IMR-90 (cell line): ENCODE results near the gene SLC35F3. TPM values are rescaled to one million over a fixed set of nuclear protein-coding genes. Genes with fewer than 3 reads are reported as not detected.

Experiments
- ATAC-seq: fragments of 200-7000 bp; cut with Tn5 transposase; 2 replicates; pipeline ENCODE4 v1.9.1; 2020; ENCODE audit warnings: low read depth, mild to moderate bottlenecking, moderate library complexity
- BruUV-seq: library from RNA; stranded (reverse); fragments of 400-500 nt; replicated peaks from 2 replicates; lab custom pipeline; 2021; lab: Mats Ljungman, UMichigan
- CTCF ChIA-PET: fragments of 300-600 bp; formaldehyde crosslinking; extraction: SDS; loops from one replicate; lab custom pipeline; 2021; ENCODE audit warnings: antibody characterized with exemption; lab: Yijun Ruan, JAX
- POLR2A ChIA-PET: fragments of 300-600 bp; sonication (Branson Sonifier 250); formaldehyde crosslinking; loops from one replicate; lab custom pipeline; 2022; ENCODE audit warnings: antibody characterized with exemption; ENCODE audit not compliant: unreplicated experiment; lab: Charles Lee
- DNase-seq: peaks from one replicate; pipeline ENCODE4 v3.0.0; 2013
- H2AFZ ChIP-seq: replicated peaks from 2 replicates; pipeline ENCODE3; 2013; ENCODE audit warnings: low read length, mild to moderate bottlenecking; ENCODE audit not compliant: poor library complexity
- H2AK5ac ChIP-seq: 2 replicates; pipeline ENCODE4 v1.6.1; 2013; ENCODE audit warnings: low read depth, low read length, inconsistent platforms
- H2AK9ac ChIP-seq: replicated peaks from 2 replicates; pipeline ENCODE3; 2013; ENCODE audit warnings: mild to moderate bottlenecking, low read depth, low read length, moderate library complexity; ENCODE audit not compliant: poor library complexity
- H2BK120ac ChIP-seq: 2 replicates; pipeline ENCODE4 v1.6.1; 2013; ENCODE audit warnings: low read depth, low read length, inconsistent platforms
- H2BK15ac ChIP-seq: 3 replicates; pipeline ENCODE4 v1.6.1; 2013; ENCODE audit warnings: low read depth, low read length, inconsistent platforms
- H2BK20ac ChIP-seq: 2 replicates; pipeline ENCODE4 v1.6.1; 2013; ENCODE audit warnings: low read depth, mild to moderate bottlenecking, inconsistent platforms, low read length, moderate library complexity
- H2BK5ac ChIP-seq: 2 replicates; pipeline ENCODE4 v1.6.1; 2013; ENCODE audit warnings: mild to moderate bottlenecking, low read depth, low read length, inconsistent platforms; ENCODE audit not compliant: poor library complexity, severe bottlenecking
- H3K14ac ChIP-seq: replicated peaks from 2 replicates; pipeline ENCODE4 v1.6.1; 2013; ENCODE audit warnings: low read depth, low read length, inconsistent platforms
- H3K18ac ChIP-seq: 2 replicates; pipeline ENCODE4 v1.6.1; 2013; ENCODE audit warnings: low read depth, low read length, control low read depth
- H3K23ac ChIP-seq: 2 replicates; pipeline ENCODE4 v1.6.1; 2013; ENCODE audit warnings: low read depth, low read length, inconsistent platforms
- H3K27ac ChIP-seq: 2 replicates; pipeline ENCODE4 v1.5.1; 2013; ENCODE audit warnings: mild to moderate bottlenecking, control low read depth, low read length; ENCODE audit not compliant: insufficient read depth
- H3K27me3 ChIP-seq: 2 replicates; pipeline ENCODE4 v1.6.1; 2013; ENCODE audit warnings: low read length; ENCODE audit not compliant: control insufficient read depth, insufficient read depth
- H3K36me3 ChIP-seq: 2 replicates; pipeline ENCODE4 v1.6.1; 2013; ENCODE audit warnings: low read length, mixed read lengths; ENCODE audit not compliant: control insufficient read depth, insufficient read depth
- H3K4ac ChIP-seq: 2 replicates; pipeline ENCODE4 v1.6.1; 2013; ENCODE audit warnings: low read depth, low read length, inconsistent platforms
- H3K4me1 ChIP-seq: 2 replicates; pipeline ENCODE4 v1.6.1; 2013; ENCODE audit warnings: low read length, mixed read lengths; ENCODE audit not compliant: control insufficient read depth, insufficient read depth
- H3K4me2 ChIP-seq: 2 replicates; pipeline ENCODE4 v1.6.1; 2013; ENCODE audit warnings: low read depth, mild to moderate bottlenecking, control low read depth, low read length, moderate library complexity
- H3K4me3 ChIP-seq: 2 replicates; pipeline ENCODE4 v1.5.1; 2013; ENCODE audit warnings: low read depth, mild to moderate bottlenecking, control low read depth, low read length, moderate library complexity; ENCODE audit not compliant: insufficient read depth
- H3K56ac ChIP-seq: 2 replicates; pipeline ENCODE4 v1.6.1; 2013; ENCODE audit warnings: low read length, inconsistent platforms; ENCODE audit not compliant: insufficient read depth; ENCODE audit errors: extremely low read depth
- H3K79me1 ChIP-seq, 2 experiments: 2 replicates each; pipeline ENCODE4 v1.6.1; 2013; ENCODE audit warnings: low read length in 2 of 2, inconsistent platforms in 1 of 2, low read depth in 1 of 2
- H3K9ac ChIP-seq: 2 replicates; pipeline ENCODE4 v1.6.1; 2013; ENCODE audit warnings: low read depth, low read length, control low read depth
- H3K9me1 ChIP-seq: 2 replicates; pipeline ENCODE4 v1.6.1; 2013; ENCODE audit warnings: low read length, inconsistent platforms; ENCODE audit not compliant: insufficient read depth
- H3K9me3 ChIP-seq: 2 replicates; pipeline ENCODE4 v1.6.1; 2013; ENCODE audit warnings: low read length; ENCODE audit not compliant: control insufficient read depth, insufficient read depth
- H4K20me1 ChIP-seq: 2 replicates; pipeline ENCODE4 v1.6.1; 2013; ENCODE audit warnings: low read length, inconsistent platforms; ENCODE audit not compliant: insufficient read depth
- H4K5ac ChIP-seq: 2 replicates; pipeline ENCODE4 v1.6.1; 2013; ENCODE audit warnings: mild to moderate bottlenecking, low read depth, low read length, control low read depth
- H4K8ac ChIP-seq, 2 experiments: 2 replicates each; pipeline ENCODE4 v1.6.1; 2013; ENCODE audit warnings: low read depth in 2 of 2, low read length in 2 of 2, control low read depth in 1 of 2, inconsistent platforms in 1 of 2
- H4K91ac ChIP-seq: 2 replicates; pipeline ENCODE4 v1.6.1; 2013; ENCODE audit warnings: low read depth, low read length, inconsistent platforms; ENCODE audit not compliant: insufficient read depth
- BHLHE40 ChIP-seq: fragments of 150-350 bp; IDR thresholded peaks from 2 replicates; pipeline ENCODE4 v1.6.1; 2016; ENCODE audit warnings: mild to moderate bottlenecking, low read depth, low read length
- CEBPB ChIP-seq: IDR thresholded peaks from 2 replicates; pipeline ENCODE4 v1.6.1; 2012; ENCODE audit warnings: low read depth, low read length, improper control_type of control experiment
- CHD1 ChIP-seq: IDR thresholded peaks from 2 replicates; pipeline ENCODE4 v1.6.1; 2012; ENCODE audit warnings: low read depth, low read length, improper control_type of control experiment
- FOS ChIP-seq: fragments of 150-350 bp; IDR thresholded peaks from 2 replicates; pipeline ENCODE4 v1.6.1; 2016; ENCODE audit warnings: low read depth, low read length
- MAFK ChIP-seq: IDR thresholded peaks from 2 replicates; pipeline ENCODE4 v1.6.1; 2012; ENCODE audit warnings: low read depth, low read length, improper control_type of control experiment
- MAZ ChIP-seq: IDR thresholded peaks from 2 replicates; pipeline ENCODE4 v1.6.1; 2012; ENCODE audit warnings: low read depth, mild to moderate bottlenecking, low read length, improper control_type of control experiment, moderate library complexity, borderline replicate concordance
- MXI1 ChIP-seq: IDR thresholded peaks from 2 replicates; pipeline ENCODE4 v1.6.1; 2012; ENCODE audit warnings: low read depth, mild to moderate bottlenecking, low read length, moderate library complexity, borderline replicate concordance
- NFE2L2 ChIP-seq: fragments of 150-350 bp; IDR thresholded peaks from 2 replicates; pipeline ENCODE4 v1.6.1; 2016; ENCODE audit warnings: low read depth, mild to moderate bottlenecking, low read length
- POLR2A ChIP-seq: IDR thresholded peaks from 2 replicates; pipeline ENCODE4 v1.6.1; 2012; ENCODE audit warnings: mild to moderate bottlenecking, low read depth, low read length
- RAD21 ChIP-seq: IDR thresholded peaks from 2 replicates; pipeline ENCODE4 v1.6.1; 2012; ENCODE audit warnings: low read length, improper control_type of control experiment
- RCOR1 ChIP-seq: IDR thresholded peaks from 2 replicates; pipeline ENCODE4 v1.6.1; 2012; ENCODE audit warnings: mild to moderate bottlenecking, low read length, improper control_type of control experiment; ENCODE audit not compliant: insufficient replicate concordance
- RFX5 ChIP-seq: IDR thresholded peaks from 2 replicates; pipeline ENCODE4 v1.8.0; 2012; ENCODE audit warnings: low read depth, mild to moderate bottlenecking, low read length, moderate library complexity
- WGBS, 2 experiments: methylation state at CpG; one replicate each; pipeline versions ENCODE4 v1.1.5 to v1.1.7; 2013; ENCODE audit warnings: missing lambda C conversion rate in 2 of 2; ENCODE audit not compliant: insufficient read length in 1 of 2; ENCODE audit errors: extremely low coverage in 2 of 2; 5-methylcytosine and 5-hydroxymethylcytosine counted together
- dilution Hi-C: fragments of 300-500 bp; cut with HindIII; formaldehyde crosslinking; loops from one replicate; pipeline ENCODE4 v1.14.3; 2018; ENCODE audit warnings: low sequenced_read_pairs; ENCODE audit not compliant: unreplicated experiment
- in situ Hi-C: fragments of 300-500 bp; cut with MboI; formaldehyde crosslinking; loops from 3 replicates; pipeline ENCODE4 v1.14.3; 2019; ENCODE audit warnings: low sequenced_read_pairs, inconsistent platforms, mixed read lengths
- intact Hi-C: fragments of 100-400 bp; cut with micrococcal nuclease; formaldehyde crosslinking; loops from 2 replicates; pipeline ENCODE4 v1.10.0; 2022
- polyA plus RNA-seq, 3 experiments: library from polyadenylated mRNA; depleted of rRNA; stranded (reverse); fragments of >200 nt; gene quantifications; 2 replicates each; pipeline ENCODE4 v1.2.3, GENCODE V29; 2012; ENCODE audit warnings: low replicate concordance in 1 of 3
- total RNA-seq: library from RNA; depleted of rRNA; stranded (reverse); fragments of >200 nt; gene quantifications from 2 replicates; pipeline ENCODE4 v1.2.3, GENCODE V29; 2012
- TF ChIP-seq, protein P1 (sequence below): conservative IDR thresholded peaks from 2 replicates; pipeline ENCODE4 v1.5.1; 2012; ENCODE audit warnings: mild to moderate bottlenecking, low read depth, low read length, improper control_type of control experiment
- TF ChIP-seq, protein P2 (sequence below): fragments of 150-350 bp; IDR thresholded peaks from 2 replicates; pipeline ENCODE4 v1.6.1; 2017; ENCODE audit warnings: mild to moderate bottlenecking, antibody characterized with exemption, low read length, low read depth
- TF ChIP-seq, protein P3 (sequence below): fragments of 150-350 bp; IDR thresholded peaks from 2 replicates; pipeline ENCODE4 v1.6.1; 2016; ENCODE audit warnings: low read depth, mild to moderate bottlenecking, low read length, moderate library complexity, borderline replicate concordance

Gene SLC35F3
- total and polyA plus RNA-seq, 2 of the 4 experiments (the other 2 are of a cell fraction), result under 0.01 to 0.17 TPM

DNA sequence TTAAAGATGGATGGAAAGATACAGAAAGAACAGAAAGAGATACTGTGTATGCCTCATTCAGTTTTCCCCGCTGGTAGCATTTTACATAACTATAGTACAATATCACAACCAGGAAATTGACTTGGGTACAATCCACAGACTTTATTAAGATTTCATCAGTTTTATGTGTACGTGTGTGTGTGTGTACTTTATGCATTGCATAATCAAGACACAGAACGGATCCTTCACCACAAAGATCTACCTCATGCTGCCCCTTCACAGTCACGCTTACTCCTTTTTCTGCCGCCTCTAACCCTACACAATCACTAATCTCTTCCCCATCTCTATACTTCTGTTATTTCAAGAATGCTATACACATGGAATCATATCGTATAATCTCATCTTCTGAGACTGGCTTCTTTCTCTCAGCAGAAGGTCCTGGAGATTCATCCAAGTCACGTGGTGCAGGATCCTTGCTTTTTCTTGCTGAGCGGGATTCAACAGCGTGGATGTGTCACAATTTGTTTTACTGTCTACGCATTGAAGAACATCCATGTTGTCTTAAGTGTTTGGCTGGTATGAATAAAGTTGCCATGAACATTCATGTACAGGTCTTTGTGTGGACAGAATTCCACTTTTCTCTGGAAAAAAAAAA is 76.7 kb downstream of the SLC35F3 start:
- no peak overlapping the region for H2AK9ac ChIP-seq
- no peaks in the 10 kb centered on the region for H3K27me3 ChIP-seq
- H3K79me1 ChIP-seq, result no peaks in the 10 kb centered on the region
- no peak overlapping the region for H2BK15ac ChIP-seq
- H4K91ac ChIP-seq, result no peak overlapping the region
- CTCF ChIA-PET, result no interaction called here
- dilution Hi-C loops, result no loop called here
- H2BK120ac ChIP-seq, result no peak overlapping the region
- in situ Hi-C loops, result no loop called here
- H3K14ac ChIP-seq, result no peak overlapping the region
- no peak overlapping the region for H3K4me2 ChIP-seq
- H4K8ac ChIP-seq, result no peak overlapping the region
- TF ChIP-seq RFX5 (no peak), CHD1 (no peak), POLR2A (no peak), MXI1 (no peak), CEBPB (no peak), RAD21 (no peak), NFE2L2 (no peak), FOS (no peak), MAZ (no peak), MAFK (no peak), RCOR1 (no peak), BHLHE40 (no peak)
- TF ChIP-seq, protein P1, sequence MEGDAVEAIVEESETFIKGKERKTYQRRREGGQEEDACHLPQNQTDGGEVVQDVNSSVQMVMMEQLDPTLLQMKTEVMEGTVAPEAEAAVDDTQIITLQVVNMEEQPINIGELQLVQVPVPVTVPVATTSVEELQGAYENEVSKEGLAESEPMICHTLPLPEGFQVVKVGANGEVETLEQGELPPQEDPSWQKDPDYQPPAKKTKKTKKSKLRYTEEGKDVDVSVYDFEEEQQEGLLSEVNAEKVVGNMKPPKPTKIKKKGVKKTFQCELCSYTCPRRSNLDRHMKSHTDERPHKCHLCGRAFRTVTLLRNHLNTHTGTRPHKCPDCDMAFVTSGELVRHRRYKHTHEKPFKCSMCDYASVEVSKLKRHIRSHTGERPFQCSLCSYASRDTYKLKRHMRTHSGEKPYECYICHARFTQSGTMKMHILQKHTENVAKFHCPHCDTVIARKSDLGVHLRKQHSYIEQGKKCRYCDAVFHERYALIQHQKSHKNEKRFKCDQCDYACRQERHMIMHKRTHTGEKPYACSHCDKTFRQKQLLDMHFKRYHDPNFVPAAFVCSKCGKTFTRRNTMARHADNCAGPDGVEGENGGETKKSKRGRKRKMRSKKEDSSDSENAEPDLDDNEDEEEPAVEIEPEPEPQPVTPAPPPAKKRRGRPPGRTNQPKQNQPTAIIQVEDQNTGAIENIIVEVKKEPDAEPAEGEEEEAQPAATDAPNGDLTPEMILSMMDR, result no peak
- TF ChIP-seq, protein P2, sequence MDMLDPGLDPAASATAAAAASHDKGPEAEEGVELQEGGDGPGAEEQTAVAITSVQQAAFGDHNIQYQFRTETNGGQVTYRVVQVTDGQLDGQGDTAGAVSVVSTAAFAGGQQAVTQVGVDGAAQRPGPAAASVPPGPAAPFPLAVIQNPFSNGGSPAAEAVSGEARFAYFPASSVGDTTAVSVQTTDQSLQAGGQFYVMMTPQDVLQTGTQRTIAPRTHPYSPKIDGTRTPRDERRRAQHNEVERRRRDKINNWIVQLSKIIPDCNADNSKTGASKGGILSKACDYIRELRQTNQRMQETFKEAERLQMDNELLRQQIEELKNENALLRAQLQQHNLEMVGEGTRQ, result no peak
- TF ChIP-seq, protein P3, sequence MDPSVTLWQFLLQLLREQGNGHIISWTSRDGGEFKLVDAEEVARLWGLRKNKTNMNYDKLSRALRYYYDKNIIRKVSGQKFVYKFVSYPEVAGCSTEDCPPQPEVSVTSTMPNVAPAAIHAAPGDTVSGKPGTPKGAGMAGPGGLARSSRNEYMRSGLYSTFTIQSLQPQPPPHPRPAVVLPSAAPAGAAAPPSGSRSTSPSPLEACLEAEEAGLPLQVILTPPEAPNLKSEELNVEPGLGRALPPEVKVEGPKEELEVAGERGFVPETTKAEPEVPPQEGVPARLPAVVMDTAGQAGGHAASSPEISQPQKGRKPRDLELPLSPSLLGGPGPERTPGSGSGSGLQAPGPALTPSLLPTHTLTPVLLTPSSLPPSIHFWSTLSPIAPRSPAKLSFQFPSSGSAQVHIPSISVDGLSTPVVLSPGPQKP, result no peak
- no peaks in the 10 kb centered on the region for H3K9me1 ChIP-seq
- H3K4ac ChIP-seq, result no peak overlapping the region
- H3K36me3 ChIP-seq, result no peaks in the 10 kb centered on the region
- WGBS, 2 experiments, result 77% methylated on average over 3 of the region's 10 CpGs; no CpG with 5 or more reads in 1 of the 2 experiments
- POLR2A ChIA-PET, result interaction anchor here (0.5 kb wide), 1 partner anchor 327 kb away, joined by 4 read pairs; no protein-coding TSS in a partner anchor
- BruUV-seq, result no TSS peak
- H4K20me1 ChIP-seq, result no peaks in the 10 kb centered on the region
- no peak overlapping the region for H2BK5ac ChIP-seq
- H3K4me3 ChIP-seq, result no peak overlapping the region
- no peak overlapping the region for H2BK20ac ChIP-seq
- H3K4me1 ChIP-seq, result no peaks in the 10 kb centered on the region
- H3K18ac ChIP-seq, result no peak overlapping the region
- H4K5ac ChIP-seq, result no peak overlapping the region
- H3K23ac ChIP-seq, result no peak overlapping the region
- H3K27ac ChIP-seq, result no peak overlapping the region
- H3K9me3 ChIP-seq, result peaks cover 24% of the 10 kb centered on the region
- H2AK5ac ChIP-seq, result no peak overlapping the region
- intact Hi-C loops, result no loop called here
- no peak overlapping the region for H2AFZ ChIP-seq
- DNase-seq (no peak), ATAC-seq (no peak)
- H3K9ac ChIP-seq, result no peak overlapping the region
- H3K56ac ChIP-seq, result no peak overlapping the region
